ENCODE measurements around the gene SCAANT1. TPM values are rescaled to one million over a fixed set of nuclear protein-coding genes. Genes with fewer than 3 reads are reported as not detected.
A peak's percentile ranks its signal among the peaks of the same experiment; 100 is the strongest.

The SCAANT1 gene
- polyA plus RNA-seq, 1 experiment = not detected

DNA sequence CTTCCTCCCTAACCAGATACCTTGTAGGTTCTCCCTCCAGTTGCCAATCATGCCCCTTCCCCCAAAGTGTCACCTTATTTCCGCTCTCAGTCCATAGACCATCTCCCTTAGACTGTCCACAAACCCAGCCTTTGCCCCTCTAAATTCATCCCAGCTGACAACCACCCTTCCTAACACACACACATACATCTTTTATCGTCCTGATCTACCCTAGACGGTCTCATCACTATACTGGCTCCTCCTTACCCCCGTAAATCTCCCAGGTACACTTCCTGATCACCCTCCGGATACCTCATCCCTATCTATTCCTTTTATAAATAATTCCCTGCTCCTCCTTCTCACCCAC lies 49.4 kb downstream of the SCAANT1 start:
- DNase-seq (ENCODE audit: low read depth, low spot score) = no peak
- Histone ChIP-seq H3K9me3 (ENCODE audit: control insufficient read depth, insufficient read depth, low read length) (peaks cover 3% of the 10 kb centered on the region; the same call in 1 of the 2 replicates), H3K27ac (ENCODE audit: low read depth, low read length) (peak overlapping the region; percentile 61), H3K4me3 (ENCODE audit: low read depth, low read length) (peak overlapping the region; percentile 83), H3K27me3 (ENCODE audit: control insufficient read depth, insufficient read depth, low read length) (no peaks in the 10 kb centered on the region)
- TF ChIP-seq, protein P1, sequence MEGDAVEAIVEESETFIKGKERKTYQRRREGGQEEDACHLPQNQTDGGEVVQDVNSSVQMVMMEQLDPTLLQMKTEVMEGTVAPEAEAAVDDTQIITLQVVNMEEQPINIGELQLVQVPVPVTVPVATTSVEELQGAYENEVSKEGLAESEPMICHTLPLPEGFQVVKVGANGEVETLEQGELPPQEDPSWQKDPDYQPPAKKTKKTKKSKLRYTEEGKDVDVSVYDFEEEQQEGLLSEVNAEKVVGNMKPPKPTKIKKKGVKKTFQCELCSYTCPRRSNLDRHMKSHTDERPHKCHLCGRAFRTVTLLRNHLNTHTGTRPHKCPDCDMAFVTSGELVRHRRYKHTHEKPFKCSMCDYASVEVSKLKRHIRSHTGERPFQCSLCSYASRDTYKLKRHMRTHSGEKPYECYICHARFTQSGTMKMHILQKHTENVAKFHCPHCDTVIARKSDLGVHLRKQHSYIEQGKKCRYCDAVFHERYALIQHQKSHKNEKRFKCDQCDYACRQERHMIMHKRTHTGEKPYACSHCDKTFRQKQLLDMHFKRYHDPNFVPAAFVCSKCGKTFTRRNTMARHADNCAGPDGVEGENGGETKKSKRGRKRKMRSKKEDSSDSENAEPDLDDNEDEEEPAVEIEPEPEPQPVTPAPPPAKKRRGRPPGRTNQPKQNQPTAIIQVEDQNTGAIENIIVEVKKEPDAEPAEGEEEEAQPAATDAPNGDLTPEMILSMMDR (IDR thresholded peaks at IDR 0.05; ENCODE audit: low read depth, low read length) = no peak
- ChIA-PET POLR2A (interaction anchor here (0.6 kb wide), 1 partner anchor 84 kb away, joined by 3 read pairs; no protein-coding TSS in a partner anchor), CTCF (interaction anchor here (1.9 kb wide), 1 partner anchor 131 kb away, joined by 7 read pairs; no protein-coding TSS in a partner anchor)

Small RNA genes within 50 kb of the gene (small RNA-seq; reads per million reads assigned to genes)
- gene SCAANT1 (ENCODE audit: insufficient read length, low read depth) = not detected

Other genes with a start within 250 kb of the SCAANT1 start
- gene C3orf49, start 93.1 kb downstream of the SCAANT1 start, polyA plus RNA-seq (2011; rRNA removed) = not detected in 2 replicates
- 71.0 and 84.3 TPM in 2 replicates for gene THOC7, start 48.6 kb downstream of the SCAANT1 start, polyA plus RNA-seq (2011; rRNA removed)
- gene ATXN7, start 48.5 kb downstream of the SCAANT1 start, polyA plus RNA-seq (2011; rRNA removed) = 10.7 and 15.0 TPM in 2 replicates
- gene PSMD6, start 111.1 kb upstream of the SCAANT1 start, polyA plus RNA-seq (2011; rRNA removed) = 69.4 and 83.6 TPM in 2 replicates